ENCODE measurements around the gene ZNF629. TPM values are rescaled to one million over a fixed set of nuclear protein-coding genes. Genes with fewer than 3 reads are reported as not detected.
A peak's percentile ranks its signal among the peaks of the same experiment; 100 is the strongest.

Gene ZNF629
- total and polyA plus RNA-seq, 11 donors: 11.2 to 30.9 (median 19.9) TPM

- H3K36me3 ChIP-seq: peaks cover 3 to 73% (median 68%) of the 10 kb centered on the region in 9 donors
- intact Hi-C loops (cut with DNase I): loop anchor here in 2 of 10 donors (5.0 kb wide), 2 partner anchors 32 to 68 kb away; partner anchors contain the start of gene SRCAP (in 1 of the 2)
- no peak overlapping the region for H3K4me3 ChIP-seq
- 91 to 97% (median 93%) methylated on average over 11 to 12 of the region's 12 CpGs for WGBS, 4 donors
- H3K4me1 ChIP-seq: peaks cover 0 to 55% (median 36%) of the 10 kb centered on the region in 12 donors
- H3K9me3 ChIP-seq: no peaks in the 10 kb centered on the region
- DNase-seq (peak in 1 of 5 donors; percentile 4), ATAC-seq (no peak)
- H3K27ac ChIP-seq: no peak overlapping the region
- no peaks in the 10 kb centered on the region for H3K27me3 ChIP-seq
- no peak for TF ChIP-seq POLR2A (IDR thresholded peaks at IDR 0.05)
- TF ChIP-seq CTCF (IDR thresholded peaks at IDR 0.05): no peak
Measured at GRCh38 chr16:30764816-30765465, 22.1 kb downstream of the ZNF629 start.

- H3K4me3 ChIP-seq: no peak overlapping the region
- WGBS, 4 donors: 92 to 96% (median 93%) methylated on average over 5 to 11 of the region's 11 CpGs
- TF ChIP-seq CTCF (IDR thresholded peaks at IDR 0.05) (no peak), POLR2A (IDR thresholded peaks at IDR 0.05) (no peak)
- H3K36me3 ChIP-seq: peaks cover 0 to 65% (median 60%) of the 10 kb centered on the region in 9 donors
- ATAC-seq (no peak), DNase-seq (no peak)
- no peak overlapping the region for H3K27ac ChIP-seq
- peaks cover 0 to 55% (median 36%) of the 10 kb centered on the region in 12 donors for H3K4me1 ChIP-seq
- intact Hi-C loops (cut with DNase I): loop anchor here in 2 of 10 donors (5.0 kb wide), 2 partner anchors 33 to 67 kb away; partner anchors contain the start of gene SRCAP (in 1 of the 2)
- no peaks in the 10 kb centered on the region for H3K9me3 ChIP-seq
- H3K27me3 ChIP-seq: no peaks in the 10 kb centered on the region
Measured at GRCh38 chr16:30764086-30764485, 22.9 kb downstream of the ZNF629 start.

- Histone ChIP-seq H3K4me1 (peaks cover 0 to 57% (median 36%) of the 10 kb centered on the region in 12 donors), H3K27ac (peak overlapping the region in 10 of 12 donors; percentile 86 to 97 (median 90)), H3K9me3 (no peaks in the 10 kb centered on the region), H3K27me3 (no peaks in the 10 kb centered on the region), H3K4me3 (peak overlapping the region; percentile 70 to 99 (median 92)), H3K36me3 (peaks cover 0 to 59% (median 53%) of the 10 kb centered on the region in 9 donors)
- ATAC-seq: no peak
- intact Hi-C loops (cut with DNase I): loop anchor here in 3 of 10 donors (2.0 to 5.0 kb wide), 4 partner anchors 14 to 66 kb away; partner anchors contain the start of genes PHKG2 (in 1 of the 3) and SRCAP (in 1 of the 3)
- TF ChIP-seq POLR2A (IDR thresholded peaks at IDR 0.05): no peak
- no peak for TF ChIP-seq CTCF (IDR thresholded peaks at IDR 0.05)
- DNase-seq: no peak
- 55 to 67% (median 65%) methylated on average over 15 of the region's 15 CpGs for WGBS, 4 donors
Measured at GRCh38 chr16:30762991-30763725, 23.8 kb downstream of the ZNF629 start.
